Right lobe of liver (tissue), 4 donors: ENCODE results near the gene RAB4A.

ENCODE experiments used
- CTCF ChIP-seq, 4 donors: fragments of 200-600 bp in 3 of 4; fragments of 450-650 bp in 1 of 4; IDR thresholded peaks; one replicate each; pipeline versions ENCODE4 v1.5.1 to v1.8.0; 2016 to 2022; ENCODE audit warnings: antibody characterized with exemption in 4 of 4, mild to moderate bottlenecking in 2 of 4
- POLR2A ChIP-seq: fragments of 450-650 bp; IDR thresholded peaks from one replicate; pipeline ENCODE4 v1.6.1; 2017; ENCODE audit warnings: antibody characterized with exemption, mild to moderate bottlenecking
- donor health status: DM: no; HTN: no; CAD: no.
- donor health status: DM: no; HTN: no; CAD: no.
- donor health status: DM: no; HTN: yes; CAD: no.

GRCh38 chr1:229323201-229323600 lies 52.3 kb downstream of the RAB4A start:
- TF ChIP-seq POLR2A (no peak), CTCF (IDR thresholded peaks at IDR 0.05) (no peak)
